GM19193 (cell line): ENCODE measurements around the gene FGB.

ENCODE experiments used
- POLR2A ChIP-seq: IDR thresholded peaks from 4 replicates; pipeline ENCODE4 v1.6.1; 2011; ENCODE audit not compliant: insufficient read depth, insufficient read length; ENCODE audit errors: extremely low read depth

Gene FGB

GRCh38 chr4:154551872-154552686 is 10.7 kb upstream of the FGB start:
- TF ChIP-seq POLR2A = no peak

- no peak for TF ChIP-seq POLR2A
Measured at GRCh38 chr4:154559141-154559493, 3.7 kb upstream of the FGB start.

GRCh38 chr4:154559494-154560418 is 3.1 kb upstream of the FGB start:
- no peak for TF ChIP-seq POLR2A

GRCh38 chr4:154560419-154560801 is 2.4 kb upstream of the FGB start:
- TF ChIP-seq POLR2A = no peak

GRCh38 chr4:154560824-154561231 is 2.0 kb upstream of the FGB start:
- no peak for TF ChIP-seq POLR2A

- no peak for TF ChIP-seq POLR2A
Measured at GRCh38 chr4:154564311-154564710, 1.5 kb downstream of the FGB start.

GRCh38 chr4:154565704-154566103 is 2.9 kb downstream of the FGB start:
- TF ChIP-seq POLR2A = no peak

- TF ChIP-seq POLR2A = no peak
Measured at GRCh38 chr4:154566639-154567204, 3.9 kb downstream of the FGB start.

GRCh38 chr4:154569028-154569427 is 6.2 kb downstream of the FGB start:
- TF ChIP-seq POLR2A = no peak

- TF ChIP-seq POLR2A = no peak
Measured at GRCh38 chr4:154569584-154569983, 6.8 kb downstream of the FGB start.

GRCh38 chr4:154573190-154573870 is 10.5 kb downstream of the FGB start:
- no peak for TF ChIP-seq POLR2A

GRCh38 chr4:154574311-154574710 is 11.5 kb downstream of the FGB start:
- TF ChIP-seq POLR2A = no peak

- no peak for TF ChIP-seq POLR2A
Measured at GRCh38 chr4:154577324-154577723, 14.5 kb downstream of the FGB start.

GRCh38 chr4:154578919-154579318 is 16.1 kb downstream of the FGB start:
- TF ChIP-seq POLR2A = no peak

GRCh38 chr4:154579927-154580326 is 17.1 kb downstream of the FGB start:
- TF ChIP-seq POLR2A = no peak

GRCh38 chr4:154582723-154583122 is 19.9 kb downstream of the FGB start:
- no peak for TF ChIP-seq POLR2A

GRCh38 chr4:154583230-154583629 is 20.4 kb downstream of the FGB start:
- no peak for TF ChIP-seq POLR2A
